A673 (cell line): ENCODE results near the gene FLACC1.

Experiments used
- CTCF ChIP-seq: fragments of 300-800, 200-600 bp; sonication (generic); conservative IDR thresholded peaks from 2 replicates; pipeline ENCODE4 v1.5.1; 2017; ENCODE audit warnings: low read depth, mild to moderate bottlenecking, antibody characterized with exemption, low read length, moderate library complexity, mixed read lengths
- EZH2 ChIP-seq: fragments of 200-600 bp; sonication (generic); IDR thresholded peaks from 2 replicates; pipeline ENCODE4 v1.6.1; 2017; ENCODE audit warnings: borderline replicate concordance, low read depth, mild to moderate bottlenecking, mixed read lengths, antibody characterized with exemption, low read length; ENCODE audit not compliant: poor library complexity, severe bottlenecking

- TF ChIP-seq EZH2: no peak
- no peak for TF ChIP-seq CTCF
Measured at GRCh38 chr2:201329409-201329808, 27.7 kb downstream of the FLACC1 start.
